Bronchial epithelial cell (primary cell): ENCODE results near the gene DPF3. TPM values are rescaled to one million over a fixed set of nuclear protein-coding genes. Genes with fewer than 3 reads are reported as not detected.

ENCODE experiments used
- DNase-seq: peaks from one replicate; pipeline ENCODE4 v3.0.0-alpha.2; 2010; ENCODE audit warnings: low read depth
- FAIRE-seq: peaks from 2 replicates; lab custom pipeline; 2011; peaks lifted over from hg19 to GRCh38; lab: Jason Lieb, UNC
- H3K27me3 ChIP-seq: 2 replicates; pipeline ENCODE4 v1.5.1; 2011; ENCODE audit warnings: low read length; ENCODE audit not compliant: control insufficient read depth, insufficient read depth
- H3K36me3 ChIP-seq: 2 replicates; pipeline ENCODE4 v1.5.1; 2011; ENCODE audit warnings: low read length; ENCODE audit not compliant: control insufficient read depth, insufficient read depth
- H3K4me3 ChIP-seq: 2 replicates; pipeline ENCODE4 v1.5.1; 2011; ENCODE audit warnings: mild to moderate bottlenecking, low read depth, low read length, control low read depth
- CTCF ChIP-seq: IDR thresholded peaks from 2 replicates; pipeline ENCODE4 v1.5.1; 2011; ENCODE audit warnings: mild to moderate bottlenecking, moderate library complexity, low read length, control low read depth, inconsistent platforms; ENCODE audit not compliant: insufficient read depth, severe bottlenecking
- total RNA-seq: library from RNA; depleted of rRNA; stranded (reverse); fragments of >200 nt; gene quantifications from 2 replicates; pipeline ENCODE4 v1.2.1, GENCODE V29; 2014

DPF3 gene
- total RNA-seq, 1 donor from 2014 or later = not detected

DNA sequence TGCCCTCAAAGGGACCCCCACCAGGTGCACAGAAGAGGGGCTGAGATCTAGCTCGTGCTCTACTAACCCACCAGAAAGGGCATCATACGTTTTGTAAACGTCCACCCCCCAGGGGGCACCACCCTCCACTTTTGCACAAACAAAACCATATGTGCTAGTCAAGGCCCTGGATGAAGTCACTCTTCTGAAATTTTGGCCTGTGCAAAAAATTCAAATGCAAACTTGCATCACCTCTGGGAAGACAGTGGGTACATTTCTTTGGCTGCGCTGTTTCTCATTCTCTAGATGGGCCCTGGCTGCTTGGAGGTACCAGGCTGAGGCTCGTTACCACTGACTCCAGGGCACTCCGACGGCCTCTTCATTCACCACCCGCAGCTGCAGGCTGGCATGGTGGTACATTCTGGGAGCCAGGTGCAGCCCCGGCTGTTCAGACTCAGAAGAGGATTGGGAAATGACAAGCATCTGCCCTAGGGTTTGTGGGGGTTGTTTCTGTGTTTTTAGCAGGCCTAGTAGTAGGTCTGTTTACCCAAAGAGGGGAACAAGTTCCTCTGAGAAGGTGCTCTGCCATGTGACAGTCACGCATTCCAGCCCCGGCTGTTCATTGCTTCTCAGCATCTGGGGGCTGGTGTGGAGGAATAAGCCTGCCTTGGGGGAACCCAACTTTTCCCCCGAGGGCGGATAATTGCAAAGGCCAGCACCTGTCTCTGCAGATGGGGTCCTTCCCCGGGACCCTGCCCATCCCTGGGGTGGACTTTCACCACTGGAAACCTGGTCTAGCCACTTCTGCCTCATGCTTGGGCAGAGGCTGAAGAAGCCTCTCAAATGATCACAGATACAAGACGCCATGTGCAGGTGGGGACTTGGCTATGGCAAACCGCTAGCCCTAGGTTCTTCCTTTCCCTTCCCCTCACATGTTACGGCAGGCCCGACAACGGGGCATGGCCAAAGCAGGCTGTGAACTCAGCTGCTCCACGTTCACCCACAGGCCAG, 147.6 kb downstream of the DPF3 start:
- no peak overlapping the region for H3K4me3 ChIP-seq
- no peak for FAIRE-seq
- H3K36me3 ChIP-seq = no peaks in the 10 kb centered on the region
- peak; percentile 1 for DNase-seq
- H3K27me3 ChIP-seq = no peaks in the 10 kb centered on the region
- TF ChIP-seq CTCF = no peak

GRCh38 chr14:72745546-72745945, 148.4 kb downstream of the DPF3 start:
- TF ChIP-seq CTCF = no peak
- FAIRE-seq (no peak), DNase-seq (peak; percentile 56)
- H3K36me3 ChIP-seq = no peaks in the 10 kb centered on the region
- H3K4me3 ChIP-seq = no peak overlapping the region
- H3K27me3 ChIP-seq = no peaks in the 10 kb centered on the region

DNA sequence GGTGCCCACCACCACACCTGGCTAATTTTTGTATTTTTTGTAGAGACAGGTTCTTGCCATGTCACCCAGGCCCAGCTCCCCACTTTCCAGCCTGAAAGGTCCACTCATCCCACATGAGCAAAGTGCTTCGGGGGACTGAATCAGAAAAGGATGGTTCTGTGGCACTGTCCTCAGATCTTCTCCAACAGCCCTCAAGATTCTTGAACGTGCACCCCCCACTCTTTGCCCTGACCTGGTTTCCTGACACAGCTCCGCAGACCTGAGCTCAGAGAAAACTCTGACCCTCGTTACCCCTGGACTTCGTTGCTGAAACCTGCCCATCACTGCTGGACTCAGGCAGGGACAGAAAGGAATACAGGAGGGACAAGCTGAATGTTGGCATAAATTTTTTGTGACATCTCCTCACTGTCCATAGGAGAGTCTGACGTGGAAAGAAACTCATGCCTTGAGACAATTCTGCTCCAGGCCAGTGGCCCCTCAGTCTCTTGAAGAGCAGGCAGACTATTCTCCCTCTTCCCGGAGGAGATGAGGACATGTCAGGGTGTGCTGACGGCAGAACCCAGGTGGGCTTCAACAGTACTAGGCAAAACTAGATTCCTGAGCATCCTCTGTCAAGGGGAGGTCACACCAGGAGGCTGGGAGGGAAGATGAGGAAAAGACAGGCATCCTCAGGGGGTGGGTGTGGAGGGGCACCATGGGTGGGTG, 149.3 kb downstream of the DPF3 start:
- FAIRE-seq (no peak), DNase-seq (no peak)
- Histone ChIP-seq H3K36me3 (no peaks in the 10 kb centered on the region), H3K27me3 (no peaks in the 10 kb centered on the region), H3K4me3 (no peak overlapping the region)
- TF ChIP-seq CTCF = no peak

DNA sequence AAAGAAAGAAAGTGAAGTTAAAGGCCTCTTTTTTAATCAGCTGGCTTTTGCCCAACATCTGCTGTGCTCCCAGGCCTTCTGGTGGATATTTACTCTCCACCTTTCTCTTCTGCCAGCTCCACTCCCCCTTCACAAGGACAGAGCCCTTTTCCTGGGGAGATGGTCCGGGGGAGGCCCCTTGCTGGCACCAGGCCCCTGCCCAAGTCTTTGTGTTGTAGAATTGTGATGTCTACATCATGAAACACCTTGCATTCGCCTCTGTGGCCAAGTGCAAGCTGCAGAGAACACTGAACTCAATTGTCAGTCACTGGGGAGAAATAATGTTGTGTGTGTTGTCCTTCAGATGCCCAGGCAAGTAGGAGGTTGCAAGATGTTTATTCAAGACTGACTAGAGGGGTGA, 150.3 kb downstream of the DPF3 start:
- Histone ChIP-seq H3K4me3 (no peak overlapping the region), H3K27me3 (no peaks in the 10 kb centered on the region), H3K36me3 (no peaks in the 10 kb centered on the region)
- FAIRE-seq (no peak), DNase-seq (no peak)
- TF ChIP-seq CTCF = no peak

- no peak for TF ChIP-seq CTCF
- no peak for FAIRE-seq
- H3K36me3 ChIP-seq = no peaks in the 10 kb centered on the region
- no peaks in the 10 kb centered on the region for H3K27me3 ChIP-seq
- no peak for DNase-seq
- H3K4me3 ChIP-seq = no peak overlapping the region
Observed at GRCh38 chr14:72742838-72743195, 151.1 kb downstream of the DPF3 start.
